HUES6 (cell line): Measurements from ENCODE around the gene RAD23B.

ENCODE experiments used
- H3K27ac ChIP-seq: 2 replicates; pipeline ENCODE4 v1.7.0; 2013; ENCODE audit warnings: low read depth, mild to moderate bottlenecking, low read length, inconsistent platforms
- H3K27me3 ChIP-seq: 2 replicates; pipeline ENCODE4 v1.6.1; 2013; ENCODE audit warnings: low read length; ENCODE audit not compliant: control insufficient read depth, insufficient read depth
- H3K36me3 ChIP-seq: 2 replicates; pipeline ENCODE4 v1.6.1; 2013; ENCODE audit warnings: low read length; ENCODE audit not compliant: control insufficient read depth, insufficient read depth
- H3K4me1 ChIP-seq: 2 replicates; pipeline ENCODE4 v1.6.1; 2013; ENCODE audit warnings: low read length; ENCODE audit not compliant: control insufficient read depth, insufficient read depth
- H3K4me3 ChIP-seq: 2 replicates; pipeline ENCODE4 v1.5.1; 2013; ENCODE audit warnings: low read depth, low read length
- H3K9ac ChIP-seq: one replicate; pipeline ENCODE4 v1.6.1; 2013; ENCODE audit warnings: mild to moderate bottlenecking, low read length
- H3K9me3 ChIP-seq: 2 replicates; pipeline ENCODE4 v1.6.1; 2013; ENCODE audit warnings: low read depth, low read length; ENCODE audit not compliant: control insufficient read depth, insufficient read depth

Gene RAD23B

GRCh38 chr9:107316795-107317661, 33.9 kb downstream of the RAD23B start:
- no peaks in the 10 kb centered on the region for H3K9me3 ChIP-seq
- H3K27ac ChIP-seq, result no peak overlapping the region
- no peaks in the 10 kb centered on the region for H3K27me3 ChIP-seq
- H3K36me3 ChIP-seq, result peaks cover 83% of the 10 kb centered on the region
- H3K4me1 ChIP-seq, result peaks cover 6% of the 10 kb centered on the region; the same call in 1 of the 2 replicates
- no peak overlapping the region for H3K9ac ChIP-seq
- no peak overlapping the region for H3K4me3 ChIP-seq

DNA sequence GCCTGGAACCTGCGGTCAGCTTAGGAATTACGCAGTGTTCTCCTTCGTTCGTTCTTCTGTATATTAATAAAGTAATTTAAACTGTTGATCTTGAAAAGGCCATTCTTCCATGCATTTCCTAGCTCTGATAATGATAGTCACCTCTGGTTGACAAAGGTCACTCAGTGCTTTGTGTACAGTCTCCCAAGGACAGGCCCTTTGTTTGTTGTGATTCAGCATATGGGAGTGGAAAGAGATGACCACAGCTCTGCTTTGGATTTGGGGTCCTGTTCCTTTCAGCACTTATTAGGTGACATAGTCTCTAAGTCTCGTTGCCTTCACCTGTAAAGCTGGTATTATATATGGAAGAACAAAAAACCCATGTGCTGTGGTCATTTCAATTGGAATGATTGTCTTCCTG, 39.6 kb downstream of the RAD23B start:
- Histone ChIP-seq H3K36me3 (peaks cover 89% of the 10 kb centered on the region), H3K9me3 (no peaks in the 10 kb centered on the region), H3K27ac (no peak overlapping the region), H3K4me1 (no peaks in the 10 kb centered on the region), H3K4me3 (no peak overlapping the region), H3K9ac (no peak overlapping the region), H3K27me3 (no peaks in the 10 kb centered on the region)

DNA sequence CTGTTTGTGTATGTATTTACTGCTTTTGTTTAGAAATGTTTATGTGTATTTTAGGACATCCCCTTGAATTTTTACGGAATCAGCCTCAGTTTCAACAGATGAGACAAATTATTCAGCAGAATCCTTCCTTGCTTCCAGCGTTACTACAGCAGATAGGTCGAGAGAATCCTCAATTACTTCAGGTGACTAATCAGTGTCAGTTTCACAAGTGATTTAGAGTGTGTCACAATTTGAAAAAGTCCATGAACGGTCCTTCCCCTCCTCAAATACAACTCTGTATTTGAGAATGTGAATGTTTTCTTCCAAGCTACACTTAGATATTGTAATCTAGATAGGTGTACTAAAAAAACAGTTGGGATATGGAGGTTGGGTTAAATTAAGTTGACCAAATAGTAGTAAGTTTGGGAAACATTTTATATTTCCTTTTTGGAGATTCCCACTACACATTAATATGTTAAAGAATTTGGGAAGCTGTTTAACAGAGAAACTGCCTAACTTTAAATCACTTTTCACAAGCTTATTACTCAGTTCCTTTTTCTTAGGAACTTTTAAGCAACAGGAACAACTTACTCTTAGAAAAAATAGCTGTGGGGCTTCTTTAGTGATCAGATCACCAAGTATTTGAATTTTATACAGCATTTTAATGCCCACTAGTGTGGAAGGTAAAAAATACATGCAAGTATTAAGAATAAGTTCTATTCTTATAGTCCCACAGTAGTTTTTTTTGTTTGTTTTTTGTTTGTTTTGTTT, 40.9 kb downstream of the RAD23B start:
- H3K9me3 ChIP-seq, result no peaks in the 10 kb centered on the region
- H3K4me3 ChIP-seq, result no peak overlapping the region
- no peaks in the 10 kb centered on the region for H3K4me1 ChIP-seq
- no peaks in the 10 kb centered on the region for H3K27me3 ChIP-seq
- peaks cover 89% of the 10 kb centered on the region for H3K36me3 ChIP-seq
- H3K9ac ChIP-seq, result no peak overlapping the region
- no peak overlapping the region for H3K27ac ChIP-seq

DNA sequence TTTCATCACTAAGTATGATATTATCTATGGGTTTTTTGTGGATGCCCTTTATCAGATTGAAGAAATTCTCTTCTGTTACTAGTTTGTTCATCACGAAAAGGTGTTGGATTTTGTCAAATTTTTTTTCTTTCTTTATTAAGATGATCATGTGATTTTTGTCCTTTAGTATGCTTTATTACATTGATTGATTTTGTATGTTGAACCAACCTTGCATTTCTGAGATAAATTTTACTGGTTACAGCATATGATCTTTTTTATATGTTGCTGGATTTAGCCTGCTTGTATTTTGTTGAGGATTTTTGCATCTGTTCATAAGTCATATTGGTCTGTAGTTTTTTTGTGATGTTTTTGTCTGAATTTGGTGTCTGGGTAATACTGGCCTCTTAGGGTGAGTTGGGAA, 42.8 kb downstream of the RAD23B start:
- H3K4me3 ChIP-seq, result no peak overlapping the region
- no peak overlapping the region for H3K9ac ChIP-seq
- no peaks in the 10 kb centered on the region for H3K4me1 ChIP-seq
- H3K27me3 ChIP-seq, result no peaks in the 10 kb centered on the region
- no peaks in the 10 kb centered on the region for H3K9me3 ChIP-seq
- H3K36me3 ChIP-seq, result peaks cover 88% of the 10 kb centered on the region
- H3K27ac ChIP-seq, result no peak overlapping the region

DNA sequence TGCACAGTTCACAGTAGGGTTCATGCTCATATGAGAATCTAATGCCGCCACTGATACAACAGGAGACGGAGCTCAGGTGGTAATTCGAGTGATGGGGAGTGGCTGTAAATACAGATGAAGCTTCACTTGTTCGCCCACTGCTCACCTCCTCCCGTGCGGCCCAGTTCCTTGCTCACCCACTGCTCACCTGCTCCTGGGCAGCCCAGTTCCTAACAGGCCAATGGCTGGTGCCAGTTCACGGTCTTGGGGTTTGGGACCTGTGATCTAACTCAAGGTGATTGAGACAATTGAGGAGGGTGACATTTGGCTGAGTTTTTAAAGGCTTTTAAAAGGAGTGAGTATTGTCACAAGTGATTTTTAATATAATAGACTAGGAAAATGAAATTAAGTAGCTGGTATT, 45.4 kb downstream of the RAD23B start:
- Histone ChIP-seq H3K27me3 (no peaks in the 10 kb centered on the region), H3K9me3 (no peaks in the 10 kb centered on the region), H3K9ac (no peak overlapping the region), H3K36me3 (peaks cover 91% of the 10 kb centered on the region), H3K27ac (no peak overlapping the region), H3K4me3 (no peak overlapping the region), H3K4me1 (no peaks in the 10 kb centered on the region)

DNA sequence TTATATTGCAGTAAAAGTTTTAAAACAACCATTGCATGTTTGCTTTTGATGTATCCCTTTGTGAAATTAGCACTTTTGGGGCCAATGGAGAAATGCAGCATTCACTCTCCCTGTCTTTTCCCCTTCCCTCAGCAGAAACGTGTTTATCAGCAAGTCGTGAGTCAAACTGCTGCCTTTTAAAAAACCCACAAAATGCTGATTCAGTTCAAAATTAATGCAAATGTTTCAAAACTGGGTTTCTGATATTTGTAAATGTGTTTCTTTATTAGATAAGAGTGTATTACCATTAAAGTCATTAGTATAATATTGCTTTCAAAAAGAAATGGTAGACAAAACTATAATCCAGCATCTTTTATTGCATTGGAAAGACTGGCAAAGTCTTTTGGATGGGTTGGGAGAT, 47.3 kb downstream of the RAD23B start:
- Histone ChIP-seq H3K27ac (no peak overlapping the region), H3K27me3 (no peaks in the 10 kb centered on the region), H3K4me3 (no peak overlapping the region), H3K4me1 (no peaks in the 10 kb centered on the region), H3K9ac (no peak overlapping the region), H3K9me3 (no peaks in the 10 kb centered on the region), H3K36me3 (peaks cover 91% of the 10 kb centered on the region)

DNA sequence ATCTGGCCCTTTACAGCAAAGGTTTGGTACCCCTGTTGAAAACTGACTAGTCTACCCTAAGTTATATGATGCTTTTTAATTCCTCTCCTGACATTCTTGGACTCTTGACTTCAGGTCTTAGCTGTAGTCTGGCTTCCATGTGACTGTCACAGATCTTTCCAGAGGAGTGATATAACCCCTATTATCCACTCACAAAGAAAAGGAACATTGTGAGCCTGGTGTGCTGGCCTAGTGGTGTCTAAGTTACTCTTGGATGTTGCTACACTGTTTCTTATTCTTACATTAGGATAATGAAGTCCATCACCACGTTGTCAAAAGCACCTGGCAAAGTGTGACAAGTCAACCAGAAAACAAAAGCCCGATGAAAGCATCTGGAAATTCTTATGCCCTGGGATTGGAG, 49.8 kb downstream of the RAD23B start:
- no peaks in the 10 kb centered on the region for H3K9me3 ChIP-seq
- no peak overlapping the region for H3K4me3 ChIP-seq
- peaks cover 89% of the 10 kb centered on the region for H3K36me3 ChIP-seq
- no peak overlapping the region for H3K27ac ChIP-seq
- no peaks in the 10 kb centered on the region for H3K27me3 ChIP-seq
- no peaks in the 10 kb centered on the region; the same call in 1 of the 2 replicates for H3K4me1 ChIP-seq
- H3K9ac ChIP-seq, result no peak overlapping the region

DNA sequence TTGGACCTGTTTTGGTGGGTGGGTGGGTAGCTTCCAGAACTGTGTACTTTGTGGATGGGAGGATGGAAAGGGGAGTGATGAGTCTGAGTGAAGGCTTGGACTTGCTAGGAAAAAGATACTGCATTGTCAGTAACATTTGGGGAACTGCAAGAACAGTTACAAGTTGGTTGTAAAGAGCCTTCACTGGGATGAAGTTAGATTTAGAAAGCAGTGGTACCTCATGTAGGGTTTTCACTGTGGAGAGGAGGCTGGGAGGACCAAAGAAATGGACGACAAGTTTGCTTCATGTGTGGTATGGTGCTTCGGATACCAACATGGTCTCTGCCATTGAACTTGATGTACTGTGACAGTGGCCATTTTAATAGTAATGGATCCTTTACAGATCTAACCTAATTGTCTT, 50.3 kb downstream of the RAD23B start:
- Histone ChIP-seq H3K4me3 (no peak overlapping the region), H3K27ac (no peak overlapping the region), H3K9ac (no peak overlapping the region), H3K9me3 (no peaks in the 10 kb centered on the region), H3K4me1 (no peaks in the 10 kb centered on the region; the same call in 1 of the 2 replicates), H3K36me3 (peaks cover 89% of the 10 kb centered on the region), H3K27me3 (no peaks in the 10 kb centered on the region)

DNA sequence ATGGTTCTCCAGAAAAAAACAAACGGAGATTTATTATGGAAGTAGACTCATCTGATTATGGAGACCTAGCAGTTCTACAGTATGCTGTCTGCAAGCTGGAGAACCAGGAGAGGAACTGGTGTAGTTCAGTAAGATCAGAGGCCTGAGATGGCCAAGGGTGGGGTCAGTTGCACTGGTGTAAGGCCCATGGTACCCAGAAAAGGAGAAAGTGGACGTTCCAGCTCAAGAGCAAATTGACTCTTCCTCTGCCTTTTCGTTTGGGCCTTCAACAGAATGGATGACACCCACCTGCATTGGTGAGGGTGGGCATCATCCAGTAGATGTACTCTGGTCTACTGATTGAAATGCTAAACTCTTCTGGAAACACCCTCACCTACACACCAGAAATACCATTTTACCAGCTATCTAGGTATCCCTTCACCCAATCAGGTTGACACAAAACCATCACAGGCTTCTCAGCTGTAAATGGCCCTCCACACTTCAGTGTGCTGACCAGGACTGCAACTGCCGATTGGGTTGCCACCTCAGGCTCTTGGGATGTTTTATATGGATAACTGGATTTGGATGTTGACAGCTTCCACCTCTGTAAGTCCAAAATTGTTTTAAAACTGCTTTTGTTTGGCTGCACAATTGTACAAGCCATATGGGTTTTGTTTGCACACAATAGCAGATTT, 51.2 kb downstream of the RAD23B start:
- Histone ChIP-seq H3K36me3 (peaks cover 89% of the 10 kb centered on the region), H3K27ac (no peak overlapping the region), H3K9ac (no peak overlapping the region)

DNA sequence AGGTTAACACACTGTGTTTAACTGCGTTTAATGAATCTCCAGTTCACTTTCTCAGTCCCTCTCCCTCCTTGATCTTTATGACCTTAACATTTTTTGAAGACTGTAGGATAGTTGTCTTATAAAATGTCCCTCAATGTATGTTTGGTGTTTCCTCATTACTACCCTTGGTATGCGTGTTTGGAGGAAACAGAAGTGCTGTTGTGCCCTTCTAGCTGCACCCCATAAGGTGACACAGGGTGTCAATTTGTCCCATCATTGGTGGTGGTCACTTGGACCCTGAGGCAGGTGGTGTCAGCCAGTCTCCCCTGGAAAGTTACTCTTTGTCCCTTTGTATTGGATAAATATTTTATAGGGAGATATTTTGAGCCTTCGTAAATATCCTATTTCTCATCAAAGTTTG, 52.3 kb downstream of the RAD23B start:
- peaks cover 79% of the 10 kb centered on the region for H3K36me3 ChIP-seq
- H3K27ac ChIP-seq, result no peak overlapping the region

More for the DNA sequence above, 51.2 kb downstream of the RAD23B start:
- Histone ChIP-seq H3K27me3 (no peaks in the 10 kb centered on the region), H3K4me3 (no peak overlapping the region), H3K4me1 (no peaks in the 10 kb centered on the region; the same call in 1 of the 2 replicates), H3K9me3 (no peaks in the 10 kb centered on the region)

More for the DNA sequence above, 52.3 kb downstream of the RAD23B start:
- Histone ChIP-seq H3K27me3 (no peaks in the 10 kb centered on the region), H3K9ac (no peak overlapping the region), H3K4me1 (no peaks in the 10 kb centered on the region; the same call in 1 of the 2 replicates), H3K4me3 (no peak overlapping the region), H3K9me3 (no peaks in the 10 kb centered on the region)
